ENCODE results near the gene PDZK1.
A peak's percentile ranks its signal among the peaks of the same experiment; 100 is the strongest.
"Not testable (repeated sequence)": the region's sequence is repeated elsewhere in the genome, so short reads cannot be mapped to it uniquely, and the experiment has no call there.

PDZK1 gene

GRCh38 chr1:145708063-145708462 lies 895 bp upstream of the PDZK1 start:
- DNase-seq = no peak

GRCh38 chr1:145706086-145706664 lies 993 bp downstream of the PDZK1 start:
- DNase-seq = no peak

- no peak for DNase-seq
These were observed 1.5 kb downstream of the PDZK1 start for GRCh38 chr1:145705622-145706021.

DNA sequence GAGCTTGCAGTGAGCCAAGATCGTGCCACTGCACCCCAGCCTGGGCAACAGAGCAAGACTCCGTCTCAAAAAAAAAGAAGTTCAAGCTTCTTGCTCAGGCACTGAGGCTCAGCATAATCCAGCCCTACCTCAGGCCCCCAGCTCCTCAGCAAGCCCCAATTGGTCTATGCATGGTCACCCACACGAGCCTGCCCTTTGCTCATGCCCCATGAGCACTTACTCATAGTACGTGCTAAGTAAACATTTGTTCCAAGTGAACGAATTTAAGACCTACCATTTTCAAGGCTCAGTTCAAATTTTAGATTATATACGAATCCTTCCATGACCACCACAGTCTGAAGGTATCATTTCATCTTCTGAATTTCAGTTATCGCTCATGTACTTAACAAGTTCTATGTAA lies 4.3 kb downstream of the PDZK1 start:
- DNase-seq = no peak

DNA sequence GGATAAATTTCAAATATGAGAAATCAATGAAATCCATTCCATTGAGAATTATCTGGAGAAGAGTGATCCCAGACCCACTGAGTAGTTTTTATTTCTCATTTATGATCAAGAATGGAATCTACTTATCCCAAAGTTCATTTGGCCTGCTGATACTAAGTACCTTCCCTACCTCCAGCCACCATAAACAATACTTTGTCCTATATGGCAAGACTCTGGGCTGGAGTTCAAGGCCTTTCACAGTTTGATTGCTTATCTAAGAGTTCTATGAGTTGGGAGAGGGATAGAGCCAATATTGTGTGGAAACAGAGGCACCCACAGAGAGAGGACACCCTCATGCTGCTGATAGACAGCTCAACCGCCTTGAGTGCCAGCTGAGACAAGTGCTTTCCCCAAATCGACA lies 5.1 kb downstream of the PDZK1 start:
- DNase-seq = no peak

GRCh38 chr1:145701306-145701862 lies 5.8 kb downstream of the PDZK1 start:
- no peak for DNase-seq

DNA sequence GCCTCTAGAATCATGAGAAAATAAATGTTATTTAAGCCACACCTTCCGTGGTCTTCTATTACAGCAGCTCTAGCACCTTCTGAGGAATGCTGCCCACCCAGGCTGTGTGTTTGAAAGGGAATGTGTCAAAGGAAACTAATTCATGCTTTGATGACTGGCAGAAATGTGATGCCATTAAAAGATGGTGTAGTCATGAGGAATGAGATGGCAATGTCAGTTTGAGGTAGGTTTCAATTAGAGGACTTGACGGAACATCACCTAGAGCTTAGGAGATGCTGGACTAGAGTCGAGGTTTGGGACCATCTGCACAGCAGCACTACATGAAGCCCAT lies 10.6 kb downstream of the PDZK1 start:
- no peak for DNase-seq

- no peak for DNase-seq
These were observed 11.1 kb downstream of the PDZK1 start for GRCh38 chr1:145695821-145696629.

DNA sequence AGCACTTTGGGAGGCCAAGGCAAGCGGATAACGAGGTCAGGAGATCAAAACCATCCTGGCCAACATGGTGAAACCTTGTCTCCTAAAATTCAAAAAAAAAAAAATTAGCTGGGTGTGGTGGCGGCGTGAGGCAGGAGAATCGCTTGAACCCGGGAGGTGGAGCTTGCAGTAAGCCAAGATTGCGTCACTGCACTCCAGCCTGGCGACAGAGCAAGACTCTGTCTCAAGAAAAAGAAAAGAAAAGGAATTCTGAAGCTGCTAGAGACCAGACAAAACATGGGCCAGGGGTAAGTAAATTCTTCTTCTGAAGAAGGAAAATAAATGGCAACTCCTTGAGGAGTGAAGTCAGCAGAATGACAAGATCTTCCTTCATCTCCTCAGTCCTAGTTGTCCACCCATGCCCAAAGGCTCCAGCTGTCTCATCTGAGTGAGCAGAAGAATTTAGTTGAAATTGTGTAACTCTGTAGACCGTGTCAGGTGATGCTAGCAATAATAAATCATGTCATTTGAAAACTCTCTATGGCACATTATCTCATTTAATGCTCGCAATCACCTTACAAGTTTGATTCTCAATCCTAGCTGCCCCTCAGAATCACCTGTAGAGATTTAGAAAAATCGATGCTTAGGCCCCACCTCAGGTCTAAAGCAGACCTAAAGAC lies 14.3 kb downstream of the PDZK1 start:
- no peak for DNase-seq

GRCh38 chr1:145690587-145691558 lies 16.3 kb downstream of the PDZK1 start:
- DNase-seq = no peak

GRCh38 chr1:145689922-145690321 lies 17.2 kb downstream of the PDZK1 start:
- no peak for DNase-seq

- DNase-seq = no peak
These were observed 18.2 kb downstream of the PDZK1 start for GRCh38 chr1:145688924-145689323.

GRCh38 chr1:145688328-145688727 lies 18.8 kb downstream of the PDZK1 start:
- DNase-seq = no peak

GRCh38 chr1:145686078-145686477 lies 21.1 kb downstream of the PDZK1 start:
- not testable (repeated sequence) for DNase-seq

DNA sequence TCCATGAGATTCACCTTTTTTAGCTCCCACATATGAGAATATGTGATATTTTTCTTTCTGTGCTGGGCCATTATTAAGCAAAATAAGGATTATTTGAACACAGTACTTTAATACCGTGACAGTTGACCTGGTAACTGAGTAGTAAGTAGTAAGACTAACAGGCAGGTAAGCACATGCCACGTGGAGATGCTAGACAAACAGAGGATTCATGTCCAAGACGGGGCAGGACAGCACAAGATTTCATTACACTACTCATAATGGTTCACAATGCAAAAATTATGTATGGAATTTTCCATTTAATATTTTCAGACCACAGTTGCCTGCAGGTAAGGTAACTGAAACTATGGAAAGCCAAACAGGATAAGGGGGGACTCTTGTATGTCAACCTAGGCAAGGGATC lies 22.3 kb downstream of the PDZK1 start:
- not testable (repeated sequence) for DNase-seq

- not testable (repeated sequence) for DNase-seq
These were observed 34.0 kb downstream of the PDZK1 start for GRCh38 chr1:145673217-145673616.

DNA sequence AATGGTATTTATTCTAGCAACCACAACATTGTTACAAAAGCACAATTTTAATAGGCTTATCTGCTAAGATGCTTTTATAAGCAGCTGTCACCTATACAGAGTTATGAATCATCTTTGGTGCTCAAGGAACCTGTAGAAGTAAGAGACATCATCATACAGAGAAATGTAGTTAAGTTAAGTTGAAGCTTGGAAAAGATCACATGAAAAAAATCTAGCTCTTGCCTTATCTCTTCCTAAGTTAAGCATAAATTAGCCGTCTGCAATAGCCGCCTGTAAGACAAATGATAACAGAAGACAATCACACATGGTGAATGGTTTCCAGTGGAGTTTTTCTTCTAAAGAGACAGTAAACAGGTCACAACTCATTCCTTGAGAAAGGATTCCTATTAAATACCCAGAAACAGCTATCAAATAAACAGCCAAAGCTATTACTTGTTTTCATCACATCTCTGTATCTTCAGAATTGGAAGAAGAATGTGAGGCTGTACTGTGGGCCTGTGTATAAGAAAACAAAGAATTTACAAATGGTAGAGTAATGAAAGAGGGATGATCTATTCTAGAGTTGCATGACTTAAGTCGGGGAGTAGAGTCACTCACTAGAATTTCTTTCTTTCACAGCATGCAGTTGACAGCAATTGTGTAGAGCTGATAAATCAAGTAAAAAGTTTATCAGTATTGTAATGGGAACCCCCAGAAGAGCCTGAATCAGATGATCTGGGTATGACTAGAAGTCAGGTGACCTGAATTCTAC lies 36.0 kb downstream of the PDZK1 start:
- DNase-seq = not testable (repeated sequence)

- DNase-seq = not testable (repeated sequence)
These were observed 42.2 kb downstream of the PDZK1 start for GRCh38 chr1:145665015-145665414.

- peak; percentile 61 for DNase-seq
These were observed 44.7 kb downstream of the PDZK1 start for GRCh38 chr1:145662502-145662901.

DNA sequence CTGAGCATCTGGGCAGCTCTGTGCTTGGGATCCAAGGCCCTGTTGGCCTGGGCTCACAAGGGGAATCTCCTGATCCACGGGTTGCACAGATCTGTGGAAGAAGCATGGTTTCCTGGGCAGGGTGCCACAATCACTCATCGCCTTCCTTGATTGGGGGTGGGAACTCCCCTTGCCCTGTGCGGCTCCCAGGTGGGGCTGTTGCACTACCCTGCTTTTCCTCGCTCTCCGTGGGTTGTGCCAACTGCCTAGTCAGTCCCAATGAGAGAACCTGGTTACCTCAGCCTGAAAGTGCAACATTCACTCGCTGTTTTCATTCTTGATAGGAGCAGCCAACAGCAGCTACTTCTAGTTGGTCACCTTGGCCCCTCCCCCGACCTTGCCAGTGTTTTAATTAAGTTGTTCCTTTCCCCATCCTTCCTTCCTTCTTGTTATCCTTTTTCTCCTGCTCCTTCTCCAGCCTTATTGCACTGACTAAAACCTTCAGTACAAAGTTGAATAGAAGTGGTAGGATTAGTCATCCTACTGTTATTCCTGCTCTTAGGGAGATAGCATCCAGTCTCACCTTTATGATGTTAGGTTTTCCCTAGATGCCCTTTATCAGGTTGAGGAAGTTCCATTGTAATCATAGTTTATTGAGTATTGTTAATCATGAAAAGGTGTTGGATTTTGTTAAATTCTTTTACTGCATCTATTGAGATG lies 50.8 kb downstream of the PDZK1 start:
- DNase-seq = not testable (repeated sequence)

- not testable (repeated sequence) for DNase-seq
These were observed 63.2 kb downstream of the PDZK1 start for GRCh38 chr1:145643990-145644389.

Data from DMS79 treated with DMSO at 0.1 percent for 48 hours (cell line).